WTC11 (cell line): Measurements from ENCODE around the gene RFTN2. TPM values are rescaled to one million over a fixed set of nuclear protein-coding genes. Genes with fewer than 3 reads are reported as not detected.

Experiments
- ATAC-seq: fragments of 200-7000 bp; cut with Tn5 transposase; 2 replicates; pipeline ENCODE4 v1.10.0; 2021; ENCODE audit warnings: mild to moderate bottlenecking, moderate library complexity
- CTCF ChIA-PET: fragments of 300-600 bp; sonication (Branson Sonifier 250); formaldehyde crosslinking; loops from one replicate; lab custom pipeline; 2021; ENCODE audit warnings: antibody characterized with exemption; lab: Charles Lee
- POLR2A ChIA-PET: fragments of 350-600 bp; sonication (Branson Sonifier 250); formaldehyde crosslinking; loops from one replicate; lab custom pipeline; 2021; ENCODE audit warnings: antibody characterized with exemption; lab: Charles Lee
- DNase-seq: peaks from one replicate; pipeline ENCODE4 v3.0.0; 2021; ENCODE audit warnings: low spot score
- H3K27ac Mint-ChIP-seq: 2 replicates; pipeline ENCODE4 v1.8.0; 2021; ENCODE audit warnings: mixed read lengths
- H3K27me3 Mint-ChIP-seq: 2 replicates; pipeline ENCODE4 v1.8.0; 2021; ENCODE audit warnings: low read depth, mild to moderate bottlenecking, moderate library complexity, mixed read lengths
- H3K36me3 Mint-ChIP-seq: 2 replicates; pipeline ENCODE4 v1.8.0; 2021; ENCODE audit warnings: mixed read lengths
- H3K4me1 Mint-ChIP-seq: 2 replicates; pipeline ENCODE4 v1.8.0; 2022; ENCODE audit warnings: mixed read lengths
- H3K4me3 Mint-ChIP-seq: 2 replicates; pipeline ENCODE4 v1.8.0; 2021; ENCODE audit warnings: mild to moderate bottlenecking, moderate library complexity, mixed read lengths
- H3K9me3 Mint-ChIP-seq: 2 replicates; pipeline ENCODE4 v1.8.0; 2021; ENCODE audit warnings: mixed read lengths
- CBFB ChIP-seq: sonication (generic); formaldehyde crosslinking; IDR thresholded peaks from 2 replicates; pipeline ENCODE4 v1.8.1; 2022; ENCODE audit warnings: mild to moderate bottlenecking, low read depth, missing genetic modification reagents
- E2F5 ChIP-seq: sonication (generic); formaldehyde crosslinking; IDR thresholded peaks from 2 replicates; pipeline ENCODE4 v1.8.1; 2022; ENCODE audit warnings: mild to moderate bottlenecking, moderate library complexity, missing genetic modification reagents
- ETV6 ChIP-seq: sonication (generic); formaldehyde crosslinking; IDR thresholded peaks from 2 replicates; pipeline ENCODE4 v1.8.1; 2022; ENCODE audit warnings: mild to moderate bottlenecking, missing genetic modification reagents
- FOXJ3 ChIP-seq: sonication (generic); formaldehyde crosslinking; IDR thresholded peaks from 2 replicates; pipeline ENCODE4 v1.9.0; 2021; ENCODE audit warnings: missing genetic modification reagents, mild to moderate bottlenecking, borderline replicate concordance
- FOXP1 ChIP-seq: sonication (generic); formaldehyde crosslinking; IDR thresholded peaks from 2 replicates; pipeline ENCODE4 v1.8.0; 2022; ENCODE audit warnings: missing genetic modification reagents, mild to moderate bottlenecking, moderate library complexity, borderline replicate concordance
- FOXP4 ChIP-seq: sonication (generic); formaldehyde crosslinking; IDR thresholded peaks from 2 replicates; pipeline ENCODE4 v1.8.0; 2022; ENCODE audit warnings: mild to moderate bottlenecking, missing genetic modification reagents
- HMGA2 ChIP-seq: fragments of 250-450 bp; sonication (Bioruptor Pico); IDR thresholded peaks from 2 replicates; pipeline ENCODE4 v1.4.0; 2021; ENCODE audit warnings: mild to moderate bottlenecking, moderate library complexity
- IRF1 ChIP-seq: sonication (generic); formaldehyde crosslinking; IDR thresholded peaks from 2 replicates; pipeline ENCODE4 v1.8.0; 2023; ENCODE audit warnings: missing genetic modification reagents
- IRF2 ChIP-seq: sonication (generic); formaldehyde crosslinking; IDR thresholded peaks from 2 replicates; pipeline ENCODE4 v1.8.0; 2022; ENCODE audit warnings: low read depth, missing genetic modification reagents, borderline replicate concordance
- JAZF1 ChIP-seq: fragments of 250-450 bp; sonication (Bioruptor Pico); IDR thresholded peaks from 2 replicates; pipeline ENCODE4 v1.9.0; 2021; ENCODE audit warnings: moderate library complexity, mild to moderate bottlenecking, inconsistent platforms
- MLX ChIP-seq: sonication (generic); formaldehyde crosslinking; IDR thresholded peaks from 2 replicates; pipeline ENCODE4 v1.8.1; 2023; ENCODE audit warnings: mild to moderate bottlenecking, missing genetic modification reagents, moderate library complexity
- MXD4 ChIP-seq: fragments of 250-450 bp; sonication (Bioruptor Pico); IDR thresholded peaks from 2 replicates; pipeline ENCODE4 v1.8.0; 2021; ENCODE audit warnings: mild to moderate bottlenecking, moderate library complexity, borderline replicate concordance
- NFE2L1 ChIP-seq: sonication (generic); formaldehyde crosslinking; IDR thresholded peaks from 2 replicates; pipeline ENCODE4 v1.8.1; 2023; ENCODE audit warnings: missing genetic modification reagents
- NFYB ChIP-seq: sonication (generic); formaldehyde crosslinking; conservative IDR thresholded peaks from 2 replicates; pipeline ENCODE4 v1.8.0; 2022; ENCODE audit warnings: low read depth, missing genetic modification reagents
- RORB ChIP-seq: fragments of 250-450 bp; sonication (Bioruptor Pico); IDR thresholded peaks from 2 replicates; pipeline ENCODE4 v1.9.0; 2021; ENCODE audit warnings: mild to moderate bottlenecking
- USF1 ChIP-seq: sonication (generic); formaldehyde crosslinking; IDR thresholded peaks from 2 replicates; pipeline ENCODE4 v1.8.0; 2022; ENCODE audit warnings: mild to moderate bottlenecking, missing genetic modification reagents
- ZNF263 ChIP-seq: sonication (generic); formaldehyde crosslinking; IDR thresholded peaks from 2 replicates; pipeline ENCODE4 v1.8.1; 2022; ENCODE audit warnings: low read depth, mild to moderate bottlenecking, moderate library complexity, missing genetic modification reagents
- ZNF416 ChIP-seq: fragments of 250-450 bp; sonication (Bioruptor Pico); IDR thresholded peaks from 2 replicates; pipeline ENCODE4 v1.9.0; 2021; ENCODE audit warnings: mild to moderate bottlenecking, inconsistent platforms
- ZNF423 ChIP-seq: fragments of 250-450 bp; sonication (Bioruptor Pico); IDR thresholded peaks from 2 replicates; pipeline ENCODE4 v2.1.2; 2022; ENCODE audit warnings: mild to moderate bottlenecking, moderate library complexity
- total RNA-seq: library from RNA; stranded (reverse); gene quantifications from 3 replicates; pipeline ENCODE4 v1.2.3, GENCODE V29; 2021
- TF ChIP-seq, protein P1 (sequence below): fragments of 250-450 bp; sonication (Bioruptor Pico); IDR thresholded peaks from 2 replicates; pipeline ENCODE4 v1.9.0; 2021; ENCODE audit warnings: mild to moderate bottlenecking
- TF ChIP-seq, protein P2 (sequence below): sonication (generic); formaldehyde crosslinking; conservative IDR thresholded peaks from 2 replicates; pipeline ENCODE4 v1.8.1; 2023; ENCODE audit warnings: mild to moderate bottlenecking, low read depth, missing genetic modification reagents, moderate library complexity

The RFTN2 gene
- total RNA-seq, 1 experiment from 2014 or later: 1.9 TPM

GRCh38 chr2:197633109-197633657 is 42.2 kb downstream of the RFTN2 start:
- peaks cover 6% of the 10 kb centered on the region for H3K4me1 Mint-ChIP-seq
- TF ChIP-seq HMGA2 (CRISPR knock-in tag): no peak
- no peak for TF ChIP-seq USF1 (CRISPR knock-in tag)
- no peak for TF ChIP-seq ZNF416 (CRISPR knock-in tag)
- TF ChIP-seq FOXJ3 (CRISPR knock-in tag): no peak
- TF ChIP-seq, all 79 proteins: peak for 0
- H3K4me3 Mint-ChIP-seq: no peak overlapping the region
- peaks cover 17% of the 10 kb centered on the region for H3K36me3 Mint-ChIP-seq
- peaks cover 22% of the 10 kb centered on the region for H3K9me3 Mint-ChIP-seq
- ChIA-PET CTCF (no interaction called here), POLR2A (no interaction called here)
- no peak overlapping the region for H3K27ac Mint-ChIP-seq
- DNase-seq: no peak
- peaks cover 2% of the 10 kb centered on the region; the same call in 1 of the 2 replicates for H3K27me3 Mint-ChIP-seq
- no peak for ATAC-seq

DNA sequence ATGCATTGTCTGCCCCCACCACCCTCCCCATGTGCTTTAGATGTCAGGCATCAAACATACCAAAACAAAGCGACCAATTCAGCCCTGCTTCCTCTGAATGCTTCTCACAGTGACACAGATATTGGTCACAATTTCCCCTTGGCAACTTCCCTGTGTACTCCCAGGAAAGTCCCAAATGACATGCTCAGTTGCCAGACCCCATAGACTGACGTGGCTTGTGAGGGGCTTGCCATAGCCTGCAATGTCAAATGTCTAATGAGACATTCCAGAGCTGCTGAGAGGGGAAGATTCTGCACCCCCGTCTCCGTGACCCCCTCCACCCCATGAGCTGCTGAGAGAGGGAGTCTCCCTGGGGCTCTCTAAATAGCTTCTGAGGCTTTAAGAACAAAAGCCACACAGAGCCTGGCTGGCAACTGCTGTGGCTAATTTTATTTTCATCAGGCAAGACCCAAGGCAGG is 47.3 kb downstream of the RFTN2 start:
- peaks cover 23% of the 10 kb centered on the region for H3K4me1 Mint-ChIP-seq
- H3K4me3 Mint-ChIP-seq: no peak overlapping the region
- no peak for TF ChIP-seq NFE2L1 (CRISPR knock-in tag)
- TF ChIP-seq ZNF263 (CRISPR knock-in tag): no peak
- TF ChIP-seq MLX (CRISPR knock-in tag): no peak
- no peak for TF ChIP-seq NFYB (CRISPR knock-in tag)
- TF ChIP-seq ZNF423 (CRISPR knock-in tag): no peak
- no peak for TF ChIP-seq E2F5 (CRISPR knock-in tag)
- no peak for TF ChIP-seq IRF1 (CRISPR knock-in tag)
- no peak for TF ChIP-seq RORB
- TF ChIP-seq MXD4 (CRISPR knock-in tag): no peak
- TF ChIP-seq FOXP1 (CRISPR knock-in tag): no peak
- TF ChIP-seq, protein P1, sequence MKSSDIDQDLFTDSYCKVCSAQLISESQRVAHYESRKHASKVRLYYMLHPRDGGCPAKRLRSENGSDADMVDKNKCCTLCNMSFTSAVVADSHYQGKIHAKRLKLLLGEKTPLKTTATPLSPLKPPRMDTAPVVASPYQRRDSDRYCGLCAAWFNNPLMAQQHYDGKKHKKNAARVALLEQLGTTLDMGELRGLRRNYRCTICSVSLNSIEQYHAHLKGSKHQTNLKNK (CRISPR knock-in tag): no peak
- TF ChIP-seq JAZF1 (CRISPR knock-in tag): no peak
- POLR2A ChIA-PET: no interaction called here
- peaks cover 19% of the 10 kb centered on the region for H3K9me3 Mint-ChIP-seq
- DNase-seq (no peak), ATAC-seq (peak; percentile 72)
- peaks cover 11% of the 10 kb centered on the region for H3K36me3 Mint-ChIP-seq
- H3K27me3 Mint-ChIP-seq: no peaks in the 10 kb centered on the region; the same call in 1 of the 2 replicates
- CTCF ChIA-PET: no interaction called here
- H3K27ac Mint-ChIP-seq: peak overlapping the region; percentile 92; the same call in 1 of the 2 replicates

- ATAC-seq: peak; percentile 22; the same call in 1 of the 2 replicates
- Mint-ChIP-seq H3K4me3 (no peak overlapping the region), H3K9me3 (peaks cover 16% of the 10 kb centered on the region), H3K27ac (peak overlapping the region; percentile 48; the same call in 1 of the 2 replicates), H3K27me3 (peaks cover 2% of the 10 kb centered on the region), H3K36me3 (peaks cover 8% of the 10 kb centered on the region), H3K4me1 (peaks cover 23% of the 10 kb centered on the region)
- no peak for DNase-seq
- ChIA-PET CTCF (no interaction called here), POLR2A (no interaction called here)
- TF ChIP-seq IRF2 (CRISPR knock-in tag) (no peak), ETV6 (CRISPR knock-in tag) (no peak), FOXP4 (CRISPR knock-in tag) (no peak), CBFB (CRISPR knock-in tag) (no peak)
- TF ChIP-seq, protein P2, sequence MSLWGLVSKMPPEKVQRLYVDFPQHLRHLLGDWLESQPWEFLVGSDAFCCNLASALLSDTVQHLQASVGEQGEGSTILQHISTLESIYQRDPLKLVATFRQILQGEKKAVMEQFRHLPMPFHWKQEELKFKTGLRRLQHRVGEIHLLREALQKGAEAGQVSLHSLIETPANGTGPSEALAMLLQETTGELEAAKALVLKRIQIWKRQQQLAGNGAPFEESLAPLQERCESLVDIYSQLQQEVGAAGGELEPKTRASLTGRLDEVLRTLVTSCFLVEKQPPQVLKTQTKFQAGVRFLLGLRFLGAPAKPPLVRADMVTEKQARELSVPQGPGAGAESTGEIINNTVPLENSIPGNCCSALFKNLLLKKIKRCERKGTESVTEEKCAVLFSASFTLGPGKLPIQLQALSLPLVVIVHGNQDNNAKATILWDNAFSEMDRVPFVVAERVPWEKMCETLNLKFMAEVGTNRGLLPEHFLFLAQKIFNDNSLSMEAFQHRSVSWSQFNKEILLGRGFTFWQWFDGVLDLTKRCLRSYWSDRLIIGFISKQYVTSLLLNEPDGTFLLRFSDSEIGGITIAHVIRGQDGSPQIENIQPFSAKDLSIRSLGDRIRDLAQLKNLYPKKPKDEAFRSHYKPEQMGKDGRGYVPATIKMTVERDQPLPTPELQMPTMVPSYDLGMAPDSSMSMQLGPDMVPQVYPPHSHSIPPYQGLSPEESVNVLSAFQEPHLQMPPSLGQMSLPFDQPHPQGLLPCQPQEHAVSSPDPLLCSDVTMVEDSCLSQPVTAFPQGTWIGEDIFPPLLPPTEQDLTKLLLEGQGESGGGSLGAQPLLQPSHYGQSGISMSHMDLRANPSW (CRISPR knock-in tag): no peak
These were observed 48.3 kb downstream of the RFTN2 start for GRCh38 chr2:197626965-197627625.
